ENCODE measurements around the gene EDEM1.

DNA sequence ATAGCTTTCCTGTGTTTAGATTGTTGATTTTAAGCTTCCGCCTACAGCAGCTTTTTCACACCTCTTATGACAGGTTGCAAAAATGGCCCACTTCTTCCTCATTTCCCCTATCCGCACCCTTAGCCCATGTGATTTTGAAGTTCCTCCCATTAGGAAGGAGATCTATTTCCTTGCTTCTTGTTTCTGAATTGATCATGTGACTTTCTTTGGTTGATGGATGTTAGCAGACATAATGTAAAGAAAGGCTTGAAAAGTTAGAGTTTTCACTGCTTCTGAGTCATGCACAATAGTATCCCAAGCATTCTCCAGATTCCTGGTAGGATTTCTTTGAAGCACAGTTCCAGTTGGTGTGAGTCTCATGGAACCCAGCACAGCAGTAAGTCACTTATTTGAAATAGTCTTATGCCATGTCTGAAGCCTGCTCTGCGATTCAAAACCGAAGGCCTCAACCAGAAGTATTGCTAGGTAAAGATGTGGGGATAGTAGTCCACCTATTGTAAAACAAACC, 76.6 kb downstream of the EDEM1 start:
- TF ChIP-seq EZH2phosphoT487 (IDR thresholded peaks at IDR 0.05; ENCODE audit: insufficient read depth, low read depth) (no peak), EZH2 (IDR thresholded peaks at IDR 0.05; ENCODE audit: insufficient read depth, poor library complexity, severe bottlenecking) (no peak)
